ENCODE results near the gene NDRG3. TPM values are rescaled to one million over a fixed set of nuclear protein-coding genes. Genes with fewer than 3 reads are reported as not detected.
"Not testable (repeated sequence)": the region's sequence is repeated elsewhere in the genome, so short reads cannot be mapped to it uniquely, and the experiment has no call there.

The NDRG3 gene
- total RNA-seq, 1 experiment from 2014 or later = 52.3 TPM

DNA sequence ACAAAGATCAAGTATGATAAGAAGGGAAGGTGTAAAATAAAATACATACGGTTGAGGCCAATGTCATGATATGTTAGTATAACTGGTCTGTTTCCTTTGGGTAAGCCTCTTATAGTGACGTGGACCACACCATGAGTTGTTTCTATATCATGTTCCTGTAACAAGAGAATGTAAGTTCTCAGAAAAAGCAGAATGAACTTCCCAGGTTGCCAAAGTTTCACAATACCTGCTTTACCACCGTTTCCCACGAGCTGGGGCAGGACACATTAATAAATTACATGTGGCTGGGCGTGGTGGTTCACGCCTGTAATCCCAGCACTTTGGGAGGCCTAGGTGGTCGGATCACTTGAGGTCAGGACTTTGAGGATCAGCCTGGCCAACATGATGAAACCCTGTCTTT is 57.3 kb downstream of the NDRG3 start:
- DNase-seq (ENCODE audit: low read depth) = no peak

DNA sequence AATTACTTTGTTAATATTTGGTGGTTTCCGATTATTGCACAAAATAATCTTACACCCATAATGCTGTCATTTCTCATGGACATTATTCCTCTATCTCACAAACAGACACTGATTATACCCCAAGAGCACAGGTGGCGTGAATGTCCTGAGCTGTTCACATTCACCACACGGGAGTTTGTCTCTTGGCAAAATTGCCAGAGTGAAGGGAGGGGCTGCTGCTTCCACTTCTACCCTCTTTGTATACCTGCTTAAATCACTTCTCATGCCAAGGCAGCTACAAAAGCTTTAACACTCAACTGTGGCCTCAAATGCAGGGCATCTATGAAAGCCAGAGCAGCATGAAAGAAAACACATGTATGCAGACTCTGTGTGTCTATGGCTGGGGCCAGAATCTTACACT is 58.0 kb downstream of the NDRG3 start:
- no peak for DNase-seq (ENCODE audit: low read depth)

DNA sequence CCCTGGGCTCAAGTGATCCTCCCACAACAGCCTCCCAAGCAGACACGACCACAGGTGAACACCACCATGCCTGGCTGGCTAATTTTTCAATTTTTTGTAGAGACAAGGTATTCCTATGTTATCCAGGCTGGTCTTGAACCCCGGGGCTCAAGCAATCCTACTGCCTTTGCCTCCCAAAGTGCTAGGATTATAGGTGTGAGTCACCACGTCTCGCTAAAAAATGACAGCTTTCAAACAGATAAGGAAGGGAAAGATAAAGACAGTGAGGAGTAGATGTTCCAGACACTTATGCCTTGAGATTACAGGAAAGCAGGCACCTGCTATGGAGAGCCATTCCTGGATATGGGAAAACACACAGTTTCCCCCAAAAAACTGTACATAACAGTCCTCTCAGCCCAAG is 58.9 kb downstream of the NDRG3 start:
- no peak for DNase-seq (ENCODE audit: low read depth)

GRCh38 chr20:36686504-36686903 is 59.4 kb downstream of the NDRG3 start:
- no peak for DNase-seq (ENCODE audit: low read depth)

DNA sequence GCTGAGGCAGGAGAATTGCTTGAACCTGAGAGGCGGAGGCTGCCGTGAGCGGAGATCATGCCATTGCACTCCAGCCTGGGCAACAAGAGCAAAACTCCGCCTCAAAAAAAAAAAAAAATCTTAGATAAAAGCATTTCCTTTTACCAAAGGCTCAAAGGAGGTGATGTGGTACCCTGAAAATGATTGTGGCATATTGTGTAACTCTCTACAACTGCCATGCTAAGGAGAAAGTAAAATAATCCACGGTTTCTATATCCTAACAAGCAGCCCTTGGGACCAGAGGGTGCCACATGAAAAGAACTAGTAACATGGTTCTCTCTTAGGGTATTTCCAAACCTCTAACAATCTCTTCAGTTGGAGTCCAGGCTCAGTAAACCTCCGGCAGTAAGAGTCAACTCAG is 61.1 kb downstream of the NDRG3 start:
- no peak for DNase-seq (ENCODE audit: low read depth)

- DNase-seq (ENCODE audit: low read depth) = no peak
Observed at GRCh38 chr20:36682311-36682710, 63.6 kb downstream of the NDRG3 start.

GRCh38 chr20:36677422-36677771 is 68.5 kb downstream of the NDRG3 start:
- DNase-seq (ENCODE audit: low read depth) = no peak

- DNase-seq (ENCODE audit: low read depth) = no peak
Observed at GRCh38 chr20:36676701-36677421, 69.0 kb downstream of the NDRG3 start.

- not testable (repeated sequence) for DNase-seq (ENCODE audit: low read depth)
Observed at GRCh38 chr20:36675545-36675944, 70.3 kb downstream of the NDRG3 start.

DNA sequence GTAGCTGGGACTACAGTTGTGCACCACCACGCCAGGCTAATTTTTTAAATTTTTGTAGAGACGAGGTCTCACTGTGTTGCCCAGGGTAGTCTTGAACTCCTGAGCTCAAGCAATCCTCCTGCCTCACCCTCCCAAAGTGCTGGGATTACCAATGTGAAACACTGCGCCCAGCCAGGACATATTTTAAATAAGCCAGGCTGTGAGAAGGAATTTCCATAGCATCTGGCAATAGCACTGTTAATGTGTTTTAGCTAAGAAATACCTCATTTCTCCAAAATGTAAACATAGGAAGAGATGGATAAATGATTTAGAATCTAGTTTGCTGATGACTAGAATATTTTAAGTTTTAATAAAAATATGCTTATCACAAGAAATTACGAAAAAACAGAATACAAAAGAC is 72.9 kb downstream of the NDRG3 start:
- no peak for DNase-seq (ENCODE audit: low read depth)

DNA sequence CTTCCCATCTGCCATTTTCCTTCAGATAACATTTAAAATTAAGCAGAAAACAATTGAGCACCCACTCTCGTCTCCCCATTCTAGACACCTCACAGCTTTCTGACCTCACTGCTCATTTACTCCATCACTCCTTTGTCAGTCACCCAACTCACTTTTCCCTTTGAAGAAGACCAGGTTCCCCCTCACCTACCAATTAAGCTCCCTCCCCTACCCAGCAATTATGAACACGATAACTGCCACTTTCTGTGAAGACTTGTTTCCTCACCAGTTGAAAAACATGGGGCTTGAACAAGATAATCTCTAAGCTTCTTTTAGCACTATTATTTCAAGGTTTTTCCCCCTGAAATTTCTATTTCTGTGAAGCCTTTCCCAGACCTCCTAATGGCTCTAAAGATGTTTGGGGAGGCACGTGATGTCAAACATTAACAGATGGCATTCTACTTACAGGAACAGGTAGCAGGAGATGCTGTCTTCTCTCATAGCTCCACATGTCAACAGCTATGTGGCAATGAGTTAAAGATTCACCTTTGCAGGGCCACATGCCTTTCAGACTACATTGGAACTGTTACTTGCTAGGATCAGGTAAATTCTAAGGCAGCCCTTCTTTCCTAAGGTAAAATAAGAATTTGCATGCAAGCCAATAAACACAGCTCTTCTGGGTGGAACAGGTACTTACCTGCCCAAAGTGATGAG is 75.1 kb downstream of the NDRG3 start:
- DNase-seq (ENCODE audit: low read depth) = no peak

DNA sequence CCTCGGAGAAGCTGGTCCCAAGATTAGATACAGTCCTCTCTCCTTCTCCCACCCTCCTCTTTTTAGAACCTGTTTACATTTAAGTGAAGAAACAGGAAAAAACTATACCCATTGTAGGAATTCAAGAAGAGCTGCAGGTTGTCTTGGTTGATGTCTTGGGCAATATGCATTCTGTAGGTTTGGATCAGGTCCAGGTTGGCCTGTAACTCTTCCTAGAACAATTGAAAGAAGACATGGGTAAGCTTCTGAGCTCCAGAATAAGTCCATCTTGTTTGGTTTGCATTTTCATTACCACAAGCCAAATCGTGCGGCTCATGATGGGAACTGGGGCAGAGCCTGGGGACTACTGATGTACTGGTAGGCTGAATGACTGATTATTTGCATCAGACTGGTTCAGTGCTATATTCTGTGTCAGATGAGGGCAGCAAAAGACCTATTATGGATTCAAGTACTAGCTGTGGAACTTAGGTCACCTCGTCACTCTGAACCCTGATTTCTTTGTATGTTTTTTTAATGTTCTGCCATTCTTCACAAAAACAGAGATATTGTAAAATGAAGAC is 79.6 kb downstream of the NDRG3 start:
- DNase-seq (ENCODE audit: low read depth) = peak; percentile 30

GRCh38 chr20:36663031-36663430 is 82.9 kb downstream of the NDRG3 start:
- no peak for DNase-seq (ENCODE audit: low read depth)

DNA sequence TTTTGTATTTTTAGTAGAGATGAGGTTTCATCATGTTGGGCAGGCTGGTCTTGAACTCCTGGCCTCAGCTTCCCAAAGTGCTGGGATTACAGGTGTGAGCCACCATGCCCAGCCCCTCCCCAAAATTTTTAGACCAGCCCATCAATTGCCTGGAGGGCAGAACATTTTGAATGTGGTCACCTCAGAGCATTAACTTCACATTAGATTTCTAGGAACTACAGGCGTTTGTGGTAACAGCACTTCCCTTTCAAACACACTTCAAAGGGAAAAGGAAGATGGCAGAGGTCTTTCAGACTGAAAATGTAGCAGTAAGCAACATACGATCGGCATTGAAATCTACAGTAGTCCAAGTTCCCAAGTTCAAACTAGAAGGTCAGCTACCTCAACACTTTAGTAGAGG is 87.6 kb downstream of the NDRG3 start:
- no peak for DNase-seq (ENCODE audit: low read depth)

- DNase-seq (ENCODE audit: low read depth) = no peak
Observed at GRCh38 chr20:36656733-36657132, 89.2 kb downstream of the NDRG3 start.

DNA sequence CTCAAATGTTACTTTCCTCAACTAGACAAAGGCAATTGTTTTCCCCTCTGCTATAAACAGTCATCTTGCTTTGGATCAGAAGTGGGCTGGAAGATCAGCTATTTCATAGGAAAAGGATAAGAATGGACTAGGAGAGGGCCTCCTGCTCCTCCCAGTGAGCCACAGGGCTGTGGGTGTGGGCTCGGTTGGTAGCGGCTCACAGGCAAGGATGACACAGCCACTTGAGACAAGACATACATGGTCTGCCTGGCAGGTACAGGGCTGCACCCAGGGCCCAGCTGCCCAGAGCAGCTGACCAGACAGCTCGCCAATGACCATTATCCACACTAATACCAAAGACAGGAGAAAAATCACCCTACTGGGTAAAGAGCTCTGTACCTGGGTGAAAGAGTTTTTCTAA is 90.9 kb downstream of the NDRG3 start:
- no peak for DNase-seq (ENCODE audit: low read depth)

GRCh38 chr20:36654506-36654905 is 91.4 kb downstream of the NDRG3 start:
- no peak for DNase-seq (ENCODE audit: low read depth)

DNA sequence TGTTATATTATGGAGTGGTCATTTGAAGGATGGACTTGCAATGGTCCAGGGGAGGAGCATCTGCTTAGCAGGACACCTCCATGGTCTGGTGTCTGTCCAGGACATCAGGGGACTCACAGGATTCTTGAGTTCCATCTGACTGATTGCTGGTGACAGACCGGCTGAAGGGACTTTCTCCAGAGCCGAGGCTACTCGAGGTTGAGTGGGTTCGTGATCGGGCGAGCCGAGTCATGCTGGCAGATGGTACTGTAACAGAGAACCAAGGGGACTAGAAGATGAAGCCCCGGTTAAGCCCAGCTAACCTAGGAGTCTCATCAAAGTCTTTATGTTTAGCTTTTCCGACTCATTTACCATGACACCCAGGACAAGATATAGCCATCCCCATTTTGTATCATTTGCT is 92.4 kb downstream of the NDRG3 start:
- DNase-seq (ENCODE audit: low read depth) = no peak

DNA sequence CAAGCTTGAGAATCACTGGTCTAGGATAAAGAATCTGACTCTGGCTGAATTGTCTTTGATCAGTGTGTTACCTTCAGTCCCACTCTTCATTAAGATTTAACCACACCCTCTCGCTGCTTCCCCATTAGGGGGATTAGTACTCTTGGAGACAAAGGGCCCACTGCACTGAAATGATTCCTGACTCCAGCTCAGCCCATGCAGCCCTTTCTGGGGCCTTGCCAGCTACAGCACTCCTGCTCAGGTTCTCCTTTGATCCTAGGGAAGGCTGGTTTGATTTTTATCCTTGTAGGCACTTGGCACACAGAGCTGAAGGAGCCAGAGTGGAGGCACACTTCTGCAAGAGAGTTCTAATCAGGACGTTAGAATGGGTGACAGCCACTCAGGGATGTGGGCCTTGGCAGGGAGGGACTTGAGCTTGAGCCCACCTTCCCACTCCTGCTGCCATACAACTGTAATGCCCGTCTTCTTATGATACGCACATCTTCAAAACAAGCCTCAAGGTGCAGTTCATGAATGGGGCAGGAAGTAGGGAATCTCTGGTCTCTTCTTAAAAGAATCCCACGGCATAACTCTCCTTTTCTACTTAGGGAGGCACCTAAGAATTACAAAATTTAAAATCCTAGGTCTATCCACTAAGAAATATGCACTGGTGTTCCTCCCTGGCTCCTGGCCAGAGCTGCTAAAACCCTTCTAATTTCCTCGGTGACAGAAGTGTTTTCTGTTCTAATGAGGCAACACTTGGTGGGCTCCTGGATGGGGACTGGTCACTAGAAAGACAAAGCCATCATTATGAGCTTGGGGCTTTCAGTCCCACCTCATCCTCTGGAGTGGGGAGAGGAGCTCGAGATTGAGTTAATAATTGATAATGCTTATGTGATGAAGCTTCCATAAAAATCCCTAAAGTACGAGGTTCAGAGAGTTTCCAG is 98.4 kb downstream of the NDRG3 start:
- no peak for DNase-seq (ENCODE audit: low read depth)

GRCh38 chr20:36646678-36647077 is 99.2 kb downstream of the NDRG3 start:
- DNase-seq (ENCODE audit: low read depth) = no peak

DNA sequence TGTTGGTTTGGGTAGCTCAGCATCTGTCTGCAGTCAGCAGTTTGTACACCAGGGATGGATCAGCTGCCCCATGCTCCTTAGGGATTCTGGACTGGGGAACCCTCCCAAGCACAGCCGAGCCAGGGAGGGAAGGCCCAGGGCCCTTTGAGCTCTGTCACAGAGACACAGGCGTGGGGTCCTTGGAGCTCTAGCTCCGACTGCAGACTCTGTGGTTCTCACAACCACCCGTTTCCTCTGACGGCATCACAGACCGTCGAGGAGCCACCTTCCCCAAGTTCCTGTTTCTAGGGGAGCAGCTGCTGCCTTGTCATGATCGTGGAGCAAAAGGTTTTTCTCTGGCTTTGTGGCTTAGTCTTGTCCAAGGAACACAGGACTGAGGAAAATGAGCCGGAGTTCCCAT is 99.9 kb downstream of the NDRG3 start, which contains the start of gene SLA2:
Gene SLA2 (minus strand): TSS at position 199 of the 400 bp plus-strand sequence. CDS start 4,861 bp downstream, outside the sequence.
- DNase-seq (ENCODE audit: low read depth) = no peak

DNA sequence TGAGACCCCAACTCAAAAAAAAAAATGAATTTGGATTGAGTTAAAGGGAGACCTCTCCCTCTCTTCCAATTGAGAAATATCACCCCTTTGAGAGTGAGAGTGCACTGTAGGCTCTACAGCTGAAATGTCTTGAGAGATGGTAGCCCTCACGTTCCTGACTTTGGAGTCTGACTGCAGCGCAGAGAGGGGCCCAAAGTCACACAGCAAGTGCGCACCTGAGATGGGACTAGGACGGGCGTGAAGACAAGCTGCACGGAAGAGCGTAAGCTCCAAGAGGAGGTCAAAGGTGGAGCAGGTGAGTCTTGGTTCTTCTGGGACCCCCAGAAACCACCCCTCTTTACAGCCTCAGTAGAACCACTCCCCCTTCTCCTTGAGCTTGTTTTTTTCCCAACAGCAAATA is 100.5 kb downstream of the NDRG3 start:
- DNase-seq (ENCODE audit: low read depth) = no peak
